Hypothalamus (tissue), 51 donors: ENCODE measurements around the gene RTKN2.

Experiments
- DNase-seq, 51 donors: peaks; one replicate each; lab custom pipeline; 2025; lab: John Stamatoyannopoulos, UW

The RTKN2 gene

GRCh38 chr10:62180677-62181076 lies 88.0 kb downstream of the RTKN2 start:
- DNase-seq = no peak

GRCh38 chr10:62178568-62178967 lies 90.1 kb downstream of the RTKN2 start:
- DNase-seq = no peak

- DNase-seq = no peak
Measured at GRCh38 chr10:62177111-62177510, 91.5 kb downstream of the RTKN2 start.

GRCh38 chr10:62175251-62175650 lies 93.4 kb downstream of the RTKN2 start:
- no peak for DNase-seq

GRCh38 chr10:62172465-62172864 lies 96.2 kb downstream of the RTKN2 start:
- DNase-seq = no peak

GRCh38 chr10:62171791-62172190 lies 96.9 kb downstream of the RTKN2 start:
- no peak for DNase-seq

- DNase-seq = no peak
Measured at GRCh38 chr10:62170732-62171131, 97.9 kb downstream of the RTKN2 start.

GRCh38 chr10:62166331-62167131 lies 102.1 kb downstream of the RTKN2 start:
- DNase-seq = peak in 13 of 51 donors; percentile 0 to 14 (median 2)

- DNase-seq = no peak
Measured at GRCh38 chr10:62165803-62166202, 102.8 kb downstream of the RTKN2 start.

- DNase-seq = no peak
Measured at GRCh38 chr10:62163024-62163423, 105.6 kb downstream of the RTKN2 start.

GRCh38 chr10:62162261-62162981 lies 106.2 kb downstream of the RTKN2 start:
- no peak for DNase-seq

GRCh38 chr10:62159351-62159750 lies 109.3 kb downstream of the RTKN2 start:
- DNase-seq = no peak

GRCh38 chr10:62157601-62158000 lies 111.0 kb downstream of the RTKN2 start:
- DNase-seq = no peak

GRCh38 chr10:62155054-62155680 lies 113.5 kb downstream of the RTKN2 start:
- no peak for DNase-seq

- DNase-seq = no peak
Measured at GRCh38 chr10:62154231-62154630, 114.4 kb downstream of the RTKN2 start.

- DNase-seq = no peak
Measured at GRCh38 chr10:62153191-62153590, 115.5 kb downstream of the RTKN2 start.

GRCh38 chr10:62149621-62150020 lies 119.0 kb downstream of the RTKN2 start:
- no peak for DNase-seq

- DNase-seq = no peak
Measured at GRCh38 chr10:62148155-62148554, 120.5 kb downstream of the RTKN2 start.

GRCh38 chr10:62147425-62147824 lies 121.2 kb downstream of the RTKN2 start:
- DNase-seq = no peak

GRCh38 chr10:62136931-62137330 lies 131.7 kb downstream of the RTKN2 start:
- no peak for DNase-seq

GRCh38 chr10:62133618-62134017 lies 135.0 kb downstream of the RTKN2 start:
- DNase-seq = no peak
